22Rv1 (cell line): Measurements from ENCODE around the gene RAD23B.

Experiments
- H3K27ac ChIP-seq: fragments of 450-650 bp; 2 replicates; pipeline ENCODE4 v1.5.1; 2017
- ZFX ChIP-seq: fragments of 450-650 bp; IDR thresholded peaks from 2 replicates; pipeline ENCODE4 v1.6.1; 2017; ENCODE audit warnings: antibody characterized with exemption, borderline replicate concordance
- TF ChIP-seq, protein P1 (sequence below): fragments of 450-650 bp; IDR thresholded peaks from 2 replicates; pipeline ENCODE4 v1.5.1; 2017; ENCODE audit warnings: mild to moderate bottlenecking

Gene RAD23B

GRCh38 chr9:107308461-107308860 lies 25.4 kb downstream of the RAD23B start:
- no peak overlapping the region for H3K27ac ChIP-seq
- no peak for TF ChIP-seq ZFX
- TF ChIP-seq, protein P1, sequence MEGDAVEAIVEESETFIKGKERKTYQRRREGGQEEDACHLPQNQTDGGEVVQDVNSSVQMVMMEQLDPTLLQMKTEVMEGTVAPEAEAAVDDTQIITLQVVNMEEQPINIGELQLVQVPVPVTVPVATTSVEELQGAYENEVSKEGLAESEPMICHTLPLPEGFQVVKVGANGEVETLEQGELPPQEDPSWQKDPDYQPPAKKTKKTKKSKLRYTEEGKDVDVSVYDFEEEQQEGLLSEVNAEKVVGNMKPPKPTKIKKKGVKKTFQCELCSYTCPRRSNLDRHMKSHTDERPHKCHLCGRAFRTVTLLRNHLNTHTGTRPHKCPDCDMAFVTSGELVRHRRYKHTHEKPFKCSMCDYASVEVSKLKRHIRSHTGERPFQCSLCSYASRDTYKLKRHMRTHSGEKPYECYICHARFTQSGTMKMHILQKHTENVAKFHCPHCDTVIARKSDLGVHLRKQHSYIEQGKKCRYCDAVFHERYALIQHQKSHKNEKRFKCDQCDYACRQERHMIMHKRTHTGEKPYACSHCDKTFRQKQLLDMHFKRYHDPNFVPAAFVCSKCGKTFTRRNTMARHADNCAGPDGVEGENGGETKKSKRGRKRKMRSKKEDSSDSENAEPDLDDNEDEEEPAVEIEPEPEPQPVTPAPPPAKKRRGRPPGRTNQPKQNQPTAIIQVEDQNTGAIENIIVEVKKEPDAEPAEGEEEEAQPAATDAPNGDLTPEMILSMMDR: no peak

GRCh38 chr9:107309271-107309670 lies 26.2 kb downstream of the RAD23B start:
- TF ChIP-seq ZFX: no peak
- TF ChIP-seq, protein P1: no peak
- H3K27ac ChIP-seq: no peak overlapping the region

DNA sequence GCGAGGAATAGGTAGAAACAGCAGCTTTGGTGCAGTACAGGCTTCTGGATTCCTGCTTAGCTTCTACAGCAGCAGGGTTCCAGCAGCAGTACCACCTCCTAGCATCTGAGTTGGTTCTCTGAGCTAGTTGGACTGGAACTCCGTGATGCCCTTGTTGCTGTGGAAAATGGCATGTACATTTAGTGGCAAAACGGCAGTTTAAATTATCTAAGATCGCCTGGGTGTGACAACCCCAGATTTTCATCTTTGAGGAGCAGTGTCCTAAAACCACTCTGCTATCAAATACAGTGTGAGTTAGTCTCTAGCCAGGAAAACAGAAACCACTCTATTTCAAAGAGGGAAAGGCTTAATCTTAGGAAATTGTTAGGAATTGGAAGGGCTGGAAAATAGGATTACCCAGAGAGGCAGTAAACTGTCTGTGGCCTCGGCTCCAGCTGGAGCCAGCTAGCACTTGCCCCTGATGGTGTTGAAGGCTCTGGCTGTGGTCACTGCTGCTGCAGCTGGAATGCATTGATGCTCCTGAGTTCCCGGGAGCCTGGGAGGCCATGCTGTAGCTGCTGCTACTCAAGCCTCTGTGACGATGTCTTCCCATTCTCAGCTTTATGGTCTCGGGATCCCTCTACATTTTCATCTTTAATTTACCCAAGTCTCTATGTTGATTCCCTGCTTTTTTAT lies 29.4 kb downstream of the RAD23B start:
- no peak overlapping the region for H3K27ac ChIP-seq
- no peak for TF ChIP-seq ZFX
- TF ChIP-seq, protein P1: no peak

GRCh38 chr9:107313555-107314096 lies 30.5 kb downstream of the RAD23B start:
- TF ChIP-seq, protein P1: no peak
- no peak for TF ChIP-seq ZFX
- H3K27ac ChIP-seq: no peak overlapping the region

- no peak for TF ChIP-seq ZFX
- TF ChIP-seq, protein P1: no peak
- H3K27ac ChIP-seq: no peak overlapping the region
These were observed 31.7 kb downstream of the RAD23B start for GRCh38 chr9:107314763-107315162.

DNA sequence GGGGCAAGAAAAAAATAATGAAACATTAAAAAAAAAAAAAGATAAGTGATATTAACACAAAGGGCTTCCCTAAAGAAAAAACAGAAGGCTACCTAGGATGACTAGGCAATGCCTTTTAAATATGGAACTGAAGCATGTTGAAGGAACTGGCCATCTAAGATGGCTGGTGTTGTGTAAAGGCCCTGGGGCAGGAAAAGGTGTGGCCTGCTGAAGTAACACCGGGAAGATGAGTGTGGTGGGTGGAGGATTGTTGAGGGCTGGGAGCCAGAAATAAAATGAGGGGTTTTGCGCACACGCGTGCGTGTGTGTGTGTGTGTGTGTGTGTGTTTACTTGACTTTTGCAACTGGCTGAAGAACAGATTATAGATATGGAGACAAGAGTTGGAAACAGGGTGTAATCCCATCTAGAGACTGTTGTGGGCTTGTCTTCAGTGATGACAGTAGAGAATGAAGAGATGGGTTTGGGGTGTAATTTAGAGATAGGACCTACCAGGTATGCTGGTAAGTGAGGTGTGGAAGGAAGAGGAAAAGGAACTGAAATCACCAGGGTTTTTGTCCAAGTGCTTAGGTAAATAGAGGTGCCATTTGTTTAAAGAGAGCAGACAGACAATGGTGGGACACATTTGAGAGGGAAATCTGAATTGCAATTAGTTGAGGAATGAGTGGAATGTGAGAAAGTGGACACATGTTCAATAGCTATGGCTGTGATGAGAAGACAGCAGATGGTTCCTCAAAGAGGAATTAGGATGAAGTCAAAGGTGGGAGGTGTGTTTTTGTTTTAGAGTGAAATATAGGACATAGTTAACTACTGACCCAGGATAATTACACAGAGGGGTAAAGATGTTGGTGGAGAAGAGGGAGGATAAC lies 33.9 kb downstream of the RAD23B start:
- H3K27ac ChIP-seq: no peak overlapping the region
- TF ChIP-seq, protein P1: no peak
- no peak for TF ChIP-seq ZFX

DNA sequence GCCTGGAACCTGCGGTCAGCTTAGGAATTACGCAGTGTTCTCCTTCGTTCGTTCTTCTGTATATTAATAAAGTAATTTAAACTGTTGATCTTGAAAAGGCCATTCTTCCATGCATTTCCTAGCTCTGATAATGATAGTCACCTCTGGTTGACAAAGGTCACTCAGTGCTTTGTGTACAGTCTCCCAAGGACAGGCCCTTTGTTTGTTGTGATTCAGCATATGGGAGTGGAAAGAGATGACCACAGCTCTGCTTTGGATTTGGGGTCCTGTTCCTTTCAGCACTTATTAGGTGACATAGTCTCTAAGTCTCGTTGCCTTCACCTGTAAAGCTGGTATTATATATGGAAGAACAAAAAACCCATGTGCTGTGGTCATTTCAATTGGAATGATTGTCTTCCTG lies 39.6 kb downstream of the RAD23B start:
- no peak for TF ChIP-seq ZFX
- TF ChIP-seq, protein P1: no peak
- H3K27ac ChIP-seq: no peak overlapping the region
